Testis (tissue), 3 donors: ENCODE data around the gene STAC. TPM values are rescaled to one million over a fixed set of nuclear protein-coding genes. Genes with fewer than 3 reads are reported as not detected.

Experiments used
- DNase-seq: peaks from one replicate; pipeline ENCODE4 v3.0.0-alpha.2; 2019
- H3K27ac ChIP-seq, 2 donors: fragments of 200-600 bp; sonication (generic); one replicate each; pipeline ENCODE4 v1.5.1; 2019
- H3K27me3 ChIP-seq: fragments of 200-600 bp; sonication (generic); one replicate; pipeline ENCODE4 v1.5.1; 2019
- H3K36me3 ChIP-seq: fragments of 200-600 bp; sonication (generic); one replicate; pipeline ENCODE4 v1.5.1; 2017; ENCODE audit warnings: low read depth; ENCODE audit errors: missing control alignments
- H3K4me1 ChIP-seq: fragments of 200-600 bp; sonication (generic); one replicate; pipeline ENCODE4 v1.5.1; 2019
- H3K4me3 ChIP-seq, 2 donors: fragments of 200-600 bp; sonication (generic); one replicate each; pipeline ENCODE4 v1.5.1; 2017 to 2019
- H3K9me3 ChIP-seq: fragments of 200-600 bp; sonication (generic); one replicate; pipeline ENCODE4 v1.5.1; 2017
- CTCF ChIP-seq, 3 experiments: fragments of 450-650 bp in 2 of 3; fragments of 200-600 bp in 1 of 3; sonication (generic) in 1 of 3; IDR thresholded peaks; one replicate each; pipeline ENCODE4 v1.5.1; 2016 to 2019; ENCODE audit warnings: antibody characterized with exemption in 3 of 3, mild to moderate bottlenecking in 2 of 3, moderate library complexity in 1 of 3
- POLR2A ChIP-seq: fragments of 450-650 bp; IDR thresholded peaks from one replicate; pipeline ENCODE4 v1.6.1; 2017; ENCODE audit warnings: antibody characterized with exemption, mild to moderate bottlenecking, moderate library complexity
- WGBS, 2 donors: methylation state at CpG; one replicate each; pipeline ENCODE4 v1.1.5; 2018; 5-methylcytosine and 5-hydroxymethylcytosine counted together
- intact Hi-C: fragments of 100-400 bp; cut with DNase I; formaldehyde crosslinking; loops from one replicate; pipeline ENCODE4 v1.15.1; 2023; ENCODE audit warnings: low total_unique reads
- polyA plus RNA-seq: library from polyadenylated mRNA; stranded (reverse); fragments of 350-450 nt; fragmentation: Illumina TruSeq; extraction: RNeasy Lipid Tissue Mini Kit (QIAGEN cat#74804); gene quantifications from one replicate; pipeline ENCODE4 v1.2.3, GENCODE V29; 2014; ENCODE audit warnings: low read depth, low replicate concordance; ENCODE audit not compliant: insufficient read depth
- total RNA-seq, 2 donors: library from RNA; depleted of rRNA; stranded (reverse); fragments of >200 nt; gene quantifications; one replicate each; pipeline ENCODE4 v1.2.3, GENCODE V29; 2016

STAC gene
- total and polyA plus RNA-seq, 3 donors from 2014 or later, result 4.8 to 9.4 (median 7.1) TPM

GRCh38 chr3:36484386-36484785, 104.1 kb downstream of the STAC start:
- TF ChIP-seq POLR2A, result no peak
- no peak for TF ChIP-seq CTCF (IDR thresholded peaks at IDR 0.05)
- Histone ChIP-seq H3K27ac (no peak overlapping the region), H3K4me1 (no peaks in the 10 kb centered on the region), H3K4me3 (no peak overlapping the region), H3K27me3 (no peaks in the 10 kb centered on the region), H3K9me3 (no peaks in the 10 kb centered on the region), H3K36me3 (no peaks in the 10 kb centered on the region)
- WGBS, 2 donors, result 54 to 74% methylated on average over 1 of the region's 1 CpG
- intact Hi-C loops, result no loop called here
- no peak for DNase-seq

- intact Hi-C loops, result no loop called here
- WGBS, 2 donors, result 88 to 92% methylated on average over 7 to 8 of the region's 8 CpGs
Observed at GRCh38 chr3:36486009-36486795, 105.9 kb downstream of the STAC start.

GRCh38 chr3:36487616-36488015, 107.3 kb downstream of the STAC start:
- Histone ChIP-seq H3K36me3 (no peaks in the 10 kb centered on the region), H3K9me3 (no peaks in the 10 kb centered on the region), H3K27ac (no peak overlapping the region), H3K4me3 (no peak overlapping the region), H3K27me3 (no peaks in the 10 kb centered on the region), H3K4me1 (no peaks in the 10 kb centered on the region)
- WGBS, 2 donors, result 85 to 90% methylated on average over 4 of the region's 4 CpGs
- TF ChIP-seq CTCF (IDR thresholded peaks at IDR 0.05) (no peak), POLR2A (no peak)
- DNase-seq, result no peak
- intact Hi-C loops, result no loop called here

More at GRCh38 chr3:36486009-36486795, 105.9 kb downstream of the STAC start:
- Histone ChIP-seq H3K27me3 (no peaks in the 10 kb centered on the region), H3K27ac (no peak overlapping the region), H3K4me3 (no peak overlapping the region), H3K4me1 (no peaks in the 10 kb centered on the region), H3K36me3 (no peaks in the 10 kb centered on the region), H3K9me3 (no peaks in the 10 kb centered on the region)
- TF ChIP-seq POLR2A (no peak), CTCF (IDR thresholded peaks at IDR 0.05) (no peak)
- no peak for DNase-seq

- Histone ChIP-seq H3K27ac (no peak overlapping the region), H3K4me1 (no peaks in the 10 kb centered on the region), H3K9me3 (no peaks in the 10 kb centered on the region), H3K4me3 (no peak overlapping the region), H3K27me3 (no peaks in the 10 kb centered on the region), H3K36me3 (no peaks in the 10 kb centered on the region)
- TF ChIP-seq POLR2A, result no peak
- no peak for TF ChIP-seq CTCF (IDR thresholded peaks at IDR 0.05)
- intact Hi-C loops, result no loop called here
- 82 to 91% methylated on average over 6 of the region's 6 CpGs for WGBS, 2 donors
- DNase-seq, result no peak
Observed at GRCh38 chr3:36488077-36488789, 107.9 kb downstream of the STAC start.
